ENCODE data around the gene REC8. TPM values are rescaled to one million over a fixed set of nuclear protein-coding genes. Genes with fewer than 3 reads are reported as not detected.
A peak's percentile ranks its signal among the peaks of the same experiment; 100 is the strongest.

Gene REC8
- total RNA-seq, 5 donors from 2014 or later (not counting 1 experiment from before 2014, with no cell fraction given) = 32.4 to 82.5 (median 41.5) TPM

- ChIA-PET CTCF (interaction anchor here (0.6 to 1.7 kb wide), 5 partner anchors 15 to 54 kb away, joined by 3 to 10 read pairs (median 3); partner anchors contain the start of genes IRF9 (in 1 of the 2), MDP1 (in 1 of the 2) and TINF2 (in 1 of the 2)), POLR2A (interaction anchor here (0.6 to 1.1 kb wide), 5 partner anchors 27 to 110 kb away, joined by 3 to 7 read pairs (median 4); partner anchors contain the start of genes DCAF11 (in 2 of the 2), NRL (in 2 of the 2) and IRF9 (in 1 of the 2))
- DNase-seq (peak; percentile 83 to 97 (median 94)), ATAC-seq (replicated peaks in 1 of 4) (peak; percentile 91 to 95 (median 94))
- Mint-ChIP-seq H3K9me3 (no peaks in the 10 kb centered on the region), H3K4me1 (peaks cover 38 to 50% (median 40%) of the 10 kb centered on the region in 3 donors), H3K27me3 (no peaks in the 10 kb centered on the region), H3K4me3 (peak within 1 kb of the TSS; percentile 86 to 89 (median 89)), H3K27ac (peak within 1 kb of the TSS; percentile 89 to 94), H3K36me3 (peaks cover 29% of the 10 kb centered on the region)
- no peaks in the 10 kb centered on the region for H3K9me3 ChIP-seq
- H3K4me1 ChIP-seq (ENCODE audit: control insufficient read depth in 1 of 2, extremely low read depth in 1 of 2, insufficient read depth in 2 of 2, low read length in 2 of 2) = peaks cover 3 to 36% of the 10 kb centered on the region in 2 experiments
- H3K4me3 ChIP-seq (ENCODE audit: control insufficient read depth in 1 of 2, extremely low read depth in 1 of 2, low read length in 1 of 2) = peak within 1 kb of the TSS; percentile 84 to 89
- H3K27me3 ChIP-seq (replicated peaks in 1 of 2; ENCODE audit: control insufficient read depth in 2 of 2, extremely low read depth in 1 of 2, insufficient read depth in 2 of 2, low read length in 1 of 2) = no peaks in the 10 kb centered on the region
- peaks cover 22 to 58% of the 10 kb centered on the region in 2 donors for H3K36me3 ChIP-seq (ENCODE audit: control insufficient read depth in 2 of 2, extremely low read depth in 1 of 2, insufficient read depth in 1 of 2, low read length in 1 of 2)
- H3K27ac ChIP-seq (ENCODE audit: low read length) = peak within 1 kb of the TSS; percentile 70
- WGBS (ENCODE audit: insufficient coverage) = under 1% methylated on average over 60 of the region's 65 CpGs
Measured at GRCh38 chr14:24188251-24189058, 16.6 kb downstream of the REC8 start, which contains the start of gene IPO4. TSS of gene IPO4 (minus strand) at chr14:24188816. CDS start at chr14:24188787, 29 bp downstream.

GRCh38 chr14:24189059-24189375 is 17.1 kb downstream of the REC8 start:
- Mint-ChIP-seq H3K36me3 (peaks cover 26% of the 10 kb centered on the region), H3K4me1 (peaks cover 42 to 52% (median 42%) of the 10 kb centered on the region in 3 donors), H3K9me3 (no peaks in the 10 kb centered on the region), H3K4me3 (peak overlapping the region; percentile 86 to 89 (median 89)), H3K27me3 (no peaks in the 10 kb centered on the region), H3K27ac (peak overlapping the region; percentile 89 to 94)
- Histone ChIP-seq H3K9me3 (no peaks in the 10 kb centered on the region), H3K4me1 (ENCODE audit: control insufficient read depth in 1 of 2, extremely low read depth in 1 of 2, insufficient read depth in 2 of 2, low read length in 2 of 2) (peaks cover 3 to 38% of the 10 kb centered on the region in 2 experiments), H3K27ac (ENCODE audit: low read length) (peak overlapping the region; percentile 50), H3K36me3 (ENCODE audit: control insufficient read depth in 2 of 2, extremely low read depth in 1 of 2, insufficient read depth in 1 of 2, low read length in 1 of 2) (peaks cover 24 to 53% of the 10 kb centered on the region in 2 donors), H3K4me3 (ENCODE audit: control insufficient read depth in 1 of 2, extremely low read depth in 1 of 2, low read length in 1 of 2) (peak overlapping the region in 1 of 2 donors; percentile 84), H3K27me3 (replicated peaks in 1 of 2; ENCODE audit: control insufficient read depth in 2 of 2, extremely low read depth in 1 of 2, insufficient read depth in 2 of 2, low read length in 1 of 2) (no peaks in the 10 kb centered on the region)
- no CpG with 5 or more reads among the region's 3 CpGs for WGBS (ENCODE audit: insufficient coverage)
- ATAC-seq (replicated peaks in 1 of 4) (no peak), DNase-seq (no peak)
- ChIA-PET POLR2A (interaction anchor here (0.6 to 1.1 kb wide), 4 partner anchors 28 to 74 kb away, joined by 3 to 7 read pairs (median 5); partner anchors contain the start of genes DCAF11 (in 2 of the 2), NRL (in 2 of the 2) and IRF9 (in 1 of the 2)), CTCF (interaction anchor here (0.6 to 1.7 kb wide), 4 partner anchors 14 to 53 kb away, joined by 3 to 10 read pairs (median 3); partner anchors contain the start of genes MDP1 (in 1 of the 2) and TINF2 (in 1 of the 2))

- H3K27ac ChIP-seq (ENCODE audit: low read length) = peak overlapping the region; percentile 50
- 93% methylated on average over 3 of the region's 9 CpGs for WGBS (ENCODE audit: insufficient coverage)
- H3K36me3 ChIP-seq (ENCODE audit: control insufficient read depth in 2 of 2, extremely low read depth in 1 of 2, insufficient read depth in 1 of 2, low read length in 1 of 2) = peaks cover 23 to 49% of the 10 kb centered on the region in 2 donors
- no peak overlapping the region for H3K4me3 ChIP-seq (ENCODE audit: control insufficient read depth in 1 of 2, extremely low read depth in 1 of 2, low read length in 1 of 2)
- Mint-ChIP-seq H3K4me1 (peaks cover 46 to 56% (median 47%) of the 10 kb centered on the region in 3 donors), H3K27me3 (no peaks in the 10 kb centered on the region), H3K4me3 (no peak overlapping the region), H3K27ac (peak overlapping the region; percentile 89 to 94), H3K9me3 (no peaks in the 10 kb centered on the region), H3K36me3 (peaks cover 26% of the 10 kb centered on the region)
- H3K27me3 ChIP-seq (replicated peaks in 1 of 2; ENCODE audit: control insufficient read depth in 2 of 2, extremely low read depth in 1 of 2, insufficient read depth in 2 of 2, low read length in 1 of 2) = no peaks in the 10 kb centered on the region
- peaks cover 6 to 40% of the 10 kb centered on the region in 2 experiments for H3K4me1 ChIP-seq (ENCODE audit: control insufficient read depth in 1 of 2, extremely low read depth in 1 of 2, insufficient read depth in 2 of 2, low read length in 2 of 2)
- ChIA-PET POLR2A (interaction anchor here (0.6 to 1.0 kb wide), 3 partner anchors 28 to 50 kb away, joined by 3 to 7 read pairs (median 3); partner anchors contain the start of gene IRF9 (in 1 of the 2)), CTCF (interaction anchor here in 1 of 2 donors (1.7 kb wide), 1 partner anchor 53 kb away, joined by 10 read pairs; the partner anchor contains the start of gene TINF2)
- no peaks in the 10 kb centered on the region for H3K9me3 ChIP-seq
- DNase-seq (no peak), ATAC-seq (replicated peaks in 1 of 4) (no peak)
Measured at GRCh38 chr14:24189460-24189859, 17.6 kb downstream of the REC8 start.

GRCh38 chr14:24190416-24190815 is 18.5 kb downstream of the REC8 start:
- 88% methylated on average over 8 of the region's 10 CpGs for WGBS (ENCODE audit: insufficient coverage)
- no peak overlapping the region for H3K4me3 Mint-ChIP-seq

GRCh38 chr14:24192933-24193332 is 21.1 kb downstream of the REC8 start:
- POLR2A ChIA-PET = no interaction called here
- WGBS (ENCODE audit: insufficient coverage) = 89% methylated on average over 9 of the region's 15 CpGs
- H3K4me3 Mint-ChIP-seq = peak overlapping the region in 1 of 3 donors; percentile 26

More at GRCh38 chr14:24190416-24190815, 18.5 kb downstream of the REC8 start:
- Histone ChIP-seq H3K4me1 (ENCODE audit: control insufficient read depth in 1 of 2, extremely low read depth in 1 of 2, insufficient read depth in 2 of 2, low read length in 2 of 2) (peaks cover 11 to 46% of the 10 kb centered on the region in 2 experiments), H3K4me3 (ENCODE audit: control insufficient read depth in 1 of 2, extremely low read depth in 1 of 2, low read length in 1 of 2) (no peak overlapping the region), H3K36me3 (ENCODE audit: control insufficient read depth in 2 of 2, extremely low read depth in 1 of 2, insufficient read depth in 1 of 2, low read length in 1 of 2) (peaks cover 15 to 39% of the 10 kb centered on the region in 2 donors), H3K27ac (ENCODE audit: low read length) (no peak overlapping the region), H3K9me3 (no peaks in the 10 kb centered on the region), H3K27me3 (replicated peaks in 1 of 2; ENCODE audit: control insufficient read depth in 2 of 2, extremely low read depth in 1 of 2, insufficient read depth in 2 of 2, low read length in 1 of 2) (no peaks in the 10 kb centered on the region)
- DNase-seq = no peak
- ATAC-seq (replicated peaks in 1 of 4) = no peak
- Mint-ChIP-seq H3K4me1 (peaks cover 53 to 63% (median 55%) of the 10 kb centered on the region in 3 donors), H3K27me3 (no peaks in the 10 kb centered on the region), H3K27ac (no peak overlapping the region), H3K36me3 (peaks cover 23% of the 10 kb centered on the region), H3K9me3 (no peaks in the 10 kb centered on the region)
- POLR2A ChIA-PET = interaction anchor here in 1 of 2 donors (0.6 to 0.7 kb wide), 2 partner anchors 8 to 30 kb away, joined by 3 to 5 read pairs; no protein-coding TSS in a partner anchor
- CTCF ChIA-PET = no interaction called here

More at GRCh38 chr14:24192933-24193332, 21.1 kb downstream of the REC8 start:
- Mint-ChIP-seq H3K4me1 (peaks cover 55 to 63% (median 60%) of the 10 kb centered on the region in 3 donors), H3K27me3 (no peaks in the 10 kb centered on the region), H3K9me3 (no peaks in the 10 kb centered on the region), H3K36me3 (peaks cover 17% of the 10 kb centered on the region), H3K27ac (peak overlapping the region in 1 of 2 donors; percentile 79)
- Histone ChIP-seq H3K36me3 (ENCODE audit: control insufficient read depth in 2 of 2, extremely low read depth in 1 of 2, insufficient read depth in 1 of 2, low read length in 1 of 2) (peaks cover 15 to 23% of the 10 kb centered on the region in 2 donors), H3K9me3 (no peaks in the 10 kb centered on the region), H3K27ac (ENCODE audit: low read length) (no peak overlapping the region), H3K4me3 (ENCODE audit: control insufficient read depth in 1 of 2, extremely low read depth in 1 of 2, low read length in 1 of 2) (no peak overlapping the region), H3K4me1 (ENCODE audit: control insufficient read depth in 1 of 2, extremely low read depth in 1 of 2, insufficient read depth in 2 of 2, low read length in 2 of 2) (peaks cover 14 to 48% of the 10 kb centered on the region in 2 experiments), H3K27me3 (replicated peaks in 1 of 2; ENCODE audit: control insufficient read depth in 2 of 2, extremely low read depth in 1 of 2, insufficient read depth in 2 of 2, low read length in 1 of 2) (no peaks in the 10 kb centered on the region)
- DNase-seq (no peak), ATAC-seq (replicated peaks in 1 of 4) (no peak)
- CTCF ChIA-PET = no interaction called here
